GM18505 (cell line): ENCODE measurements around the gene APBB1IP.

Experiments used
- ATAC-seq: cut with Tn5 transposase; IDR thresholded peaks from one replicate; pipeline ENCODE4 v1.9.1; 2021; ENCODE audit not compliant: unreplicated experiment
- POLR2A ChIP-seq: IDR thresholded peaks from 4 replicates; pipeline ENCODE4 v1.6.1; 2011; ENCODE audit warnings: borderline replicate concordance; ENCODE audit not compliant: insufficient read depth, insufficient read length; ENCODE audit errors: extremely low read depth

APBB1IP gene

DNA sequence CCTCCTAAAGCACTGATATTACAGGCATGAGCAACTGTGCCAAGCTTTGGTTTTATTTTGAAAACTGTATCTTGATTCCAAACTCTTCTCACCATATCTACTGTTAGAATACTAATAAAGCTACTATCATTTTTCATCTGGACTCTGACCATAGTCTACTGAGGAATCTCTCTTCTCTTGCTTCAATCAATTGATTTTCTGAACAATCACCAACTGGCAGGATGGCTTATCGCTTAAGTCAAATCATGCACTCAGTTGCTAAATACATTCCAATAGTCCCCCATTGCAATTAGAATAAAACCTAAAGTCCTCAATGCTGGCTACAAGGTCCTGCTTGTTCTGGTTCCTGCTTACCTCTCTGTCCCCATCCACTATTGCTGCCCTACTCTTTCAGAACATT lies 2.3 kb upstream of the APBB1IP start:
- no peak for TF ChIP-seq POLR2A
- no peak for ATAC-seq

DNA sequence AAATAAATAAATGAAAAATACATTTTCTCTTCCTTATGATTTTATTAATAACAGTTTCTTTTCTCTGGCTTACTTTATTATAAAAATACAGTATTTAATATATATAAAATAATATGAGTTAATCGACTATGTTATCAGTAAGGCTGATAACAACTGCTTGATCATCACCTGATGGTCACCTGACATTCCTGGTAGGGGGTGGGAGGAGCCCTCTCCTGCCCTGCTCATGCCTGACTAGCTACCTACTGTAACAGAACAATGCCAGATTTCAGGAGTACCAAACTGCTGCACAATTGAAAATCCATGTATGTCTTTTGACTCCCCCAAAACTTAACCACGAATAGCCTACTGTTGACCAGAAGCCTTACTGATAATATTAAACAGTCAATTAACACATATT lies 1.3 kb upstream of the APBB1IP start:
- ATAC-seq, result no peak
- TF ChIP-seq POLR2A, result no peak

- ATAC-seq, result peak; percentile 44
- TF ChIP-seq POLR2A, result peak; percentile 15
Observed at GRCh38 chr10:26438534-26439341, 597 bp downstream of the APBB1IP start.

DNA sequence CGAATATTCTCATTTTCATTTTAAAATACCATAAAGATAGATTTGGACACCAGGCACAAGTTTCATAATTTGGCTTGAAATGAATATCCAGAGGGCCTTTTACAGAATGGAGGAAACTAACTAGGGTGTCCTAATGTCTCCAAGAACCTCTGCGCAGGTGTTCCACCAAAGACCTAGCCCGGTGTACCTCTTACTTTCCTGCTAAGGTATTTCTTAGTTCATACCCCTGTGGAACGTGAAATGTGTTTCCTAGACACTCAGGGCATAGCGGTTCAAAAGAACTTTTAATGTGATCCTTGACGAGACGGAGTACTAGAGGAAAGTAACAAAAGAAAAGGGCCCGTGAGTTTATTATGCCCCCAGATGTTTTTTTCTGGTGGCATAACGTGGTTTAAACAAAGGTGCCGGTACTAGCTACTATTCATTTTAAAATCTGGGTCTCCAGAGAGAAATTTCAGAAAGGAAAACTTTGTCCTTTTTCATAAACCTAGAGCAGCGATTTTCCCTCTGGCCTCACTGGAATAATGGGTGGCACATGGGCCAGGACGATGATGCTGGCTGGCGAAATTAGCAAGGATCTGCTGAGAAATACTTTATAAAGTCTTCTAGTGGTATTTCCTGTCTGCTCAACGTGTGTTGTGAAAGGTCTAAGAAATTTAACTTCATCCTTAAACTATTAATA lies 1.4 kb downstream of the APBB1IP start:
- no peak for TF ChIP-seq POLR2A
- ATAC-seq, result no peak

GRCh38 chr10:26440088-26440470 lies 1.9 kb downstream of the APBB1IP start:
- TF ChIP-seq POLR2A, result no peak
- no peak for ATAC-seq

DNA sequence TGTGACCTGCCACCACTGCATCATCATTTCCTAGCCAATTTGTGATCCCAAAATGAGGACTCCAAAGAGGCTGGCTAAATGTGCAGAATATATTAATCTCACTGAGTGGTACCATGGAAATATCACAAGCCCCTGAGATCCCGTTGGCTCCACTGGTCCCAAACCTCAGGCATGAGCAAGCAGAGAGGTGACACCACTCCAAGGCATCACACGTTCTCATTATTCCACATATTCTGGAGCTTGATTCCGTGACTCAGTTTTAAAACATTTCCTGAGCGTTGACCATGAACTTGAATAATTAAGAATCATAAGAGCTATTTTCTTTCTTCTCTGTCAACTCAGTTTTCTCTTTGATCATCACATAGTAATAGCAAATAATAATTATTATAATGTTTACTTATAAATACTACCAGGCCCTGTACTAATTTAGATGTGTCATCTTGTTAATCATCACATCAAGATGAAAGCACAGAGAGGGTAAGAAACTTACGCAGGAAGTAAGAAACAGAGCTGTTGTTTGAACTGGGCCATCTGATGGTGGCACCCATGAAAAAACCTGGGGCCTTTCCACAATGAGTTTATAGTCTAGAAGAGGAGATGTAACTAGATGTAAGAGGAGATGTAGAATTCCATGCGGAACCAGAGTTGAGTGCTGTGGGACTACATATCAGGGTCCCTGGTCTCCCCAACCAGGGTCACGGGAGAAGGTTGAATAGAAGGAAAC lies 3.5 kb downstream of the APBB1IP start:
- no peak for ATAC-seq
- TF ChIP-seq POLR2A, result no peak

DNA sequence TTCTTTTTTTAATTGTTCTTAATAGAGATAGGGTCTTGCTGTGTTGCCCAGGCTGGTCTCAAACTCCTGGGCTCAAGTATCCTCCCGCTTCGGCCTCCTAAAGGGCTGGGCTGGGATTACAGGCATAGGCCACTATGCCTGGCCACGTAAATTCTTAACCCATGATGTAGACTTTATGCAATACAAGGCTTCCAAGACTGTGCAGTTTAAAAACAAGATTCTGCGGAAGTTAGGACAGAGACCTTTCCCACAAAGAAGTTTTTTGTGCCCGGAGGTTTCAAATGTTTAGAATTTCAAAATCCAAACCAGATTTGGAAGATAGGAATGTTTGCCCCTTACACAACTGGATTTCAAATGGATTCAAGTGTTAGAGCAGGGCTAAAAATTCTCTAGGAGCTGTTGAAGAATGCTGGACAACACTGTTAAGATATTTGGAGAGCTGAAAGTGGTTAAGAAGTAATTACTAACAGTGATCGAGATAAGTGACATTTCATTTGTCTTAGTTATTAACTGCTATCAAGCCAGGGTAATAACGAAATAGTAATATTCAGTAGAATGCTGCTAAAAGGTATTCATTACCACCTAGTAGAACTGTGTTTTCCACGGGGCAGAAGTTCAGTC lies 7.4 kb downstream of the APBB1IP start:
- no peak for ATAC-seq
- TF ChIP-seq POLR2A, result no peak

GRCh38 chr10:26446258-26446657 lies 8.1 kb downstream of the APBB1IP start:
- ATAC-seq, result no peak
- no peak for TF ChIP-seq POLR2A

DNA sequence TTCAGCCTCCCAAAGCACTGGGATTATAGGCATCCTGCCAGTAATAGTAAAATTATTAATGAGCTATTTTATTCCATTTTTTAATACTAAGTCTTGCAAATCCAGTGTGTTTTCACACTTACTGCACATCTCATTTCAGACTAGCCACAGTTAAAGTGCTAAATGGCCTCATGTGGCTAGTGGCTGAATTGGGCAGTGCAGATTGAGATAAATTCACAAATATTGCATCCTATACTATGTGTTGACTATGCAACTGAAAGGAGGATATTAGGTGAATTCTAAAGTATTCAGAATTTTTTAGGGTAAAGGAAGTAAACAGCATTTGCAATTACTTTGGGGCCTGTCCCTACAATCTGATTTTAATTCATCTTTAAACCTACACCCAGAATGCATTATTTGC lies 10.2 kb downstream of the APBB1IP start:
- no peak for TF ChIP-seq POLR2A
- ATAC-seq, result no peak

DNA sequence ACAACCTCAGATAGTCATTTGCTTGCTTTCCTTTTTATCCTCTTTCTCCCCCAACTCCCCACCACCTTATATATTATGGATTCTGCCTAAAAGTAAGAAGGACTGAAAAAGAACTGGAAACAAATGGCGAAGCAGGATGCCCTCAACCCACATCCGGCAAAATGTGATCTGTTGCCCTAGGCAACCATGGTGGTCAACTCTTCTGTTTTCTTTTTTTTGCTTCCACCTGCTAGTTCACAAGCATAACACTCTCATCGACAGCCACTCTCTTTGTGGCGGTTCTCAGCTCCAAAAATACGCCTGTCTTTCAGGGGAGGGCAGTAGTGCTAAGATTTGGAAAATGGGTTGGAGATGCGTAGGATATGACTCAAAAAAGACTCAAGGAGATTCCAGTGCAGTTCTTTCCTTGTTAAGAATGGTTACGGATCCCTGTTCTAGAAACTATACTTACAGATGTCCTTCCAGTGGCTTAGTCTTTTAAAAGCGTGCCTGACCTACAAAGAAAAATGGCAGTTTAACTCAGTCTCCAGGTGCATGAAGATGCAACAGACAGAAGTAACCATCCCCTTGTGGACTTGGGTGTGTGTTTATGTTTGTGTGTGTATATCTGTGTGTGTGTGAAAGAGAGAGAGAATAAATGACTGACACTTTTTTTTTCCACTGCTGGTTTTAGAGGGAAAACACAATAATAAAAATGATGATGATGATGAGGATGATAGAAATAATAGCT lies 10.7 kb downstream of the APBB1IP start:
- no peak for TF ChIP-seq POLR2A
- ATAC-seq, result peak; percentile 85

DNA sequence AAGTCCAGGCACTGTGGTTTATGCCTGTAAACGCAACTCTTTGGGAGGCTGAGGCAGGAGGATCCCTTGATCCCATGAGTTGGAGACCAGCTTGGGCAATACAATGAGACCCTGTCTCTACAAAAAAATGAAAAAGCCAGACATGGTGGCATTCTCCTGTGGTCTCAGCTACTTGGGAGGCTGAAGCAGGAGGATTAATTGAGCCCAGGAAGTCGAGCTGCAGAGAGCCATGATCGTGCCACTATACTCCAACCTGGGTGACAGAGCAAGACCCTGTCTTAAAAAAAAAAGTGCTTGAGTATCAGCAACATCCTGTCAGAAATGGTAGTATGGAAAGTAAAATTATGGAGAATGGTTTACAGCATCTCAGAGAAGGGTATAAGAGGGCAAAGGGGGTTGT lies 11.6 kb downstream of the APBB1IP start:
- no peak for ATAC-seq
- TF ChIP-seq POLR2A, result no peak

DNA sequence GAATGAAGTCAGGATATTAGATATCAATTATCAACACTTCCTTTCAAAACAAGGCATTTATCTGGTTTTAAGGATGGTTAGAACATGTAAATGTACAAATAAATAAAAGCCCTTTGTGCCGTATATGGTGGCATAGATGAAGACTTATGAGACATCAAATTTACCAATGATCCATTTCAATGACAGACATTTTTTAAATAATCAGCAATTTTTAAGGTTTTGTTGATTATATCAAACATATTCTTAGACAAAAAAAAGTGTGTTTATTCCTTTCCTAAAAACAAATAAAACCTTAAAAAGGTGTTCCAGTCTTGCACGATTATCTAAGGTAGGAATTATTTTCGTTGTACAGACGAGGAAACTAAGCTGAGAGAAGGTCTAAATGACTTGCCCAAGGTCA lies 13.8 kb downstream of the APBB1IP start:
- no peak for ATAC-seq
- no peak for TF ChIP-seq POLR2A

- TF ChIP-seq POLR2A, result no peak
- no peak for ATAC-seq
Observed at GRCh38 chr10:26453850-26454249, 15.7 kb downstream of the APBB1IP start.

- ATAC-seq, result no peak
- TF ChIP-seq POLR2A, result no peak
Observed at GRCh38 chr10:26454891-26455290, 16.8 kb downstream of the APBB1IP start.
